Upper lobe of left lung (tissue), 6 donors: ENCODE results near the gene TNS3. TPM values are rescaled to one million over a fixed set of nuclear protein-coding genes. Genes with fewer than 3 reads are reported as not detected.

ENCODE experiments used
- ATAC-seq, 2 donors: fragments of 200-7000 bp; cut with Tn5 transposase; one replicate each; pipeline ENCODE4 v1.9.1; 2022; ENCODE audit warnings: mild to moderate bottlenecking in 2 of 2, moderate library complexity in 2 of 2; ENCODE audit not compliant: low FRiP score in 2 of 2
- DNase-seq, 2 donors: peaks; one replicate each; pipeline ENCODE4 v3.0.0-alpha.2; 2019 to 2020
- H3K27ac ChIP-seq, 4 donors: fragments of 200-600 bp; sonication (generic); one replicate each; pipeline ENCODE4 v1.5.1; 2016 to 2019
- H3K27me3 ChIP-seq, 4 donors: fragments of 200-600 bp; sonication (generic); one replicate each; pipeline ENCODE4 v1.5.1; 2017 to 2019
- H3K36me3 ChIP-seq, 4 donors: fragments of 200-600 bp; sonication (generic); one replicate each; pipeline ENCODE4 v1.5.1; 2016 to 2019
- H3K4me1 ChIP-seq, 4 donors: fragments of 200-600 bp; sonication (generic); one replicate each; pipeline ENCODE4 v1.5.1; 2018 to 2019
- H3K4me3 ChIP-seq, 4 donors: fragments of 200-600 bp; sonication (generic); one replicate each; pipeline ENCODE4 v1.5.1; 2017 to 2019; ENCODE audit warnings: mild to moderate bottlenecking in 2 of 4, moderate library complexity in 1 of 4
- H3K9me3 ChIP-seq, 4 donors: fragments of 200-600 bp; sonication (generic); one replicate each; pipeline ENCODE4 v1.5.1; 2018 to 2019
- CTCF ChIP-seq, 6 experiments: fragments of 450-650 bp in 4 of 6; fragments of 200-600 bp in 2 of 6; sonication (generic) in 2 of 6; IDR thresholded peaks; one replicate each; pipeline ENCODE4 v1.5.1; 2016 to 2019; ENCODE audit warnings: antibody characterized with exemption in 6 of 6
- EP300 ChIP-seq, 4 donors: sonication (generic); formaldehyde crosslinking; IDR thresholded peaks; one replicate each; pipeline ENCODE4 v1.5.1; 2017; ENCODE audit warnings: antibody characterized with exemption in 4 of 4, control low read depth in 2 of 4
- POLR2A ChIP-seq, 4 donors: fragments of 450-650 bp; IDR thresholded peaks; one replicate each; pipeline ENCODE4 v1.5.1; 2016 to 2017; ENCODE audit warnings: antibody characterized with exemption in 4 of 4, mild to moderate bottlenecking in 2 of 4
- POLR2AphosphoS5 ChIP-seq, 2 donors: sonication (generic); formaldehyde crosslinking; IDR thresholded peaks; one replicate each; pipeline ENCODE4 v1.5.1; 2017; ENCODE audit warnings: antibody characterized with exemption in 2 of 2
- WGBS, 2 donors: methylation state at CpG; one replicate each; pipeline ENCODE4 v1.1.5; 2017 to 2018; 5-methylcytosine and 5-hydroxymethylcytosine counted together
- total RNA-seq, 6 donors: library from RNA; depleted of rRNA in 4 of 6; stranded (reverse); fragments of >200 nt in 4 of 6; gene quantifications; one replicate each; pipeline versions ENCODE4 v1.1.0 to v1.2.1, GENCODE V29; 2016 to 2021
- donor health status: DM: no; HTN: no; CAD: no; lungs with moderate emphysema.
- donor health status: DM: no; HTN: yes; CAD: no; lungs with severe emphysema.

The TNS3 gene
- total RNA-seq, 6 donors from 2014 or later = 90.6 to 266 (median 143) TPM

- H3K9me3 ChIP-seq = no peaks in the 10 kb centered on the region
- H3K4me1 ChIP-seq = peaks cover 8 to 29% (median 21%) of the 10 kb centered on the region in 4 donors
- DNase-seq = no peak
- ATAC-seq = no peak
- H3K27ac ChIP-seq = peak overlapping the region in 3 of 4 donors; percentile 45 to 58 (median 48)
- 77 to 82% methylated on average over 15 to 17 of the region's 17 CpGs for WGBS, 2 donors
- no peaks in the 10 kb centered on the region for H3K36me3 ChIP-seq
- no peak for TF ChIP-seq POLR2A (IDR thresholded peaks at IDR 0.05)
- TF ChIP-seq EP300 (IDR thresholded peaks at IDR 0.05) = no peak
- TF ChIP-seq CTCF (IDR thresholded peaks at IDR 0.05) = no peak
- no peak for TF ChIP-seq POLR2AphosphoS5 (IDR thresholded peaks at IDR 0.05)
- no peaks in the 10 kb centered on the region for H3K27me3 ChIP-seq
- H3K4me3 ChIP-seq = peak overlapping the region in 3 of 4 donors; percentile 48 to 54 (median 49)
Observed at GRCh38 chr7:47537716-47538675, 43.9 kb downstream of the TNS3 start.

DNA sequence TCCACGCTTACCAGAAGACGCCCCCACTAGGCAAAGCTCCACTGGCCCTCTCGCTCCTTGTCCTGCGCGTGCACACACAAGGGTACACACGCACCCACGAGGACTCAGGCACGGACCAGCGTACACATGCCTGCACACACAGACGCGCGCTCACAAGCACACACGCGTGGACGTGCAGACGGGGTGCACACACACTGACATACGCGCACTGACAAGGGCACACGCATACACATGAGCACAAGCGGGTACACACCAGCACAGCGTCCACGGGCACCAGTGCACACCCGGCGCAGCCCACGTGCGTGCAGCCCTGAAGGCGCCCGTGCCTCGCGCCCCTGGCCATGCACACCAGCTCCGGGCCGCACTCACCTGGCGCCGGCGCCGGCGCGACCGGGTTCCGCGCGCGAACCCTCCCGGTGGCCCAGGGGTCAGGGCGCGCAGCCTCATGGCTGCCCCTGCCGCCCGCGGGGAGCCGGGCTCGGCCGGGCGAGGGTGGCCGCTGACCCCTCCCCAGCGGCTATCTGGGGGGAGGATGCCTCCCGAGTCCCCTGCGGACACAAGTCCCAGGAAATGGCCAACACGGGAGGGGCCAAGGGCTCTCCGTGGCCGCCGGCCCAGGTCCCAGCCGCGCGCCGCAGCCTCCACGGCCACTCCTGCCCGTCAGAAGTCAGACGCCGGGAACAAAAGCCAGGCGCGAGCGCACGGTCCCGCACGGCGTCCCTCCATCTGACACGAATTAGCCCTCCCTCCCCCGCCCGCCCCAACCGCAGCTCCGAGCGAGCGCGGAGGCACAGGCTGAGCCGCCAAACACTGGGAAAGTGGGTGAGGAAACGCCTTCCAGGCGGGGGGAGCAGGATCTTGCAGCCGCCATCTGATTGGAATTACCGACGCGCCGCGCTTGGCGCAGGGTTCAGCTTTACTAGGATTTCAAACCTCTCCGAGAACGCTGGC lies 45.0 kb downstream of the TNS3 start:
- WGBS, 2 donors = 41 to 70% methylated on average over 25 to 48 of the region's 96 CpGs
- no peaks in the 10 kb centered on the region for H3K36me3 ChIP-seq
- DNase-seq (peak; percentile 58 to 88), ATAC-seq (peak in 1 of 2 donors; percentile 81)
- peak overlapping the region in 3 of 4 donors; percentile 45 to 58 (median 48) for H3K27ac ChIP-seq
- TF ChIP-seq POLR2AphosphoS5 (IDR thresholded peaks at IDR 0.05) (peak in 1 of 2 donors; percentile 36), CTCF (IDR thresholded peaks at IDR 0.05) (no peak)
- no peaks in the 10 kb centered on the region for H3K9me3 ChIP-seq
- no peaks in the 10 kb centered on the region for H3K27me3 ChIP-seq
- H3K4me3 ChIP-seq = peak overlapping the region; percentile 9 to 54 (median 48)
- peaks cover 8 to 29% (median 21%) of the 10 kb centered on the region in 4 donors for H3K4me1 ChIP-seq

- 92% methylated on average over 23 of the region's 23 CpGs for WGBS, 2 donors
- peaks cover 8 to 29% (median 21%) of the 10 kb centered on the region in 4 donors for H3K4me1 ChIP-seq
Observed at GRCh38 chr7:47535704-47536628, 45.9 kb downstream of the TNS3 start.

More at GRCh38 chr7:47535704-47536628, 45.9 kb downstream of the TNS3 start:
- Histone ChIP-seq H3K27ac (peak overlapping the region in 1 of 4 donors; percentile 8), H3K4me3 (no peak overlapping the region), H3K36me3 (no peaks in the 10 kb centered on the region), H3K27me3 (no peaks in the 10 kb centered on the region), H3K9me3 (no peaks in the 10 kb centered on the region)
- no peak for ATAC-seq
- DNase-seq = no peak
- no peak for TF ChIP-seq EP300 (IDR thresholded peaks at IDR 0.05)
- TF ChIP-seq POLR2A (IDR thresholded peaks at IDR 0.05) = no peak
- no peak for TF ChIP-seq CTCF (IDR thresholded peaks at IDR 0.05)
- TF ChIP-seq POLR2AphosphoS5 (IDR thresholded peaks at IDR 0.05) = no peak
